GM19351 (cell line): ENCODE measurements around the gene PLEKHH2.

Source experiments
- ATAC-seq: cut with Tn5 transposase; IDR thresholded peaks from one replicate; pipeline ENCODE4 v1.9.1; 2021; ENCODE audit warnings: mild to moderate bottlenecking, moderate library complexity; ENCODE audit not compliant: unreplicated experiment

PLEKHH2 gene

GRCh38 chr2:43806719-43807031 lies 169.6 kb downstream of the PLEKHH2 start:
- ATAC-seq = no peak

DNA sequence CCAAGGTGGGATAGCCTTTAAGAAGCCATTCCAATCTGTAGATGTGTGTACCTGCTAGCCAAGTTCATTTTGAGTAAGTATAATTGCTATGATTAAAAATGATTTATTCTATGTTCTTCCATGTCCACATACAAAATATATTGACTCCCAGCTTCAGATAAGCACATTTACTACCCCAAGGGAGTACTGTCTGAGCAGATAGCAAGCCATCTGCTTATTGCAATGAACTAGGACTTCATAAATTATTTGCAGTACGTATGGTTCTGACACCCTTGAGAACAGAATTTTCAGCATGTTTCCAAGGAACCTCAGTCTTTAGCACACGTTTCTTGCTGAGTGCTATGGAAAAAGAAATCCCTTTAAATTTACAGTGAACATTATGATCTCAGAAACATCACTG lies 173.4 kb downstream of the PLEKHH2 start:
- no peak for ATAC-seq

GRCh38 chr2:43810888-43811287 lies 173.8 kb downstream of the PLEKHH2 start:
- ATAC-seq = no peak

GRCh38 chr2:43812006-43812405 lies 174.9 kb downstream of the PLEKHH2 start:
- no peak for ATAC-seq

DNA sequence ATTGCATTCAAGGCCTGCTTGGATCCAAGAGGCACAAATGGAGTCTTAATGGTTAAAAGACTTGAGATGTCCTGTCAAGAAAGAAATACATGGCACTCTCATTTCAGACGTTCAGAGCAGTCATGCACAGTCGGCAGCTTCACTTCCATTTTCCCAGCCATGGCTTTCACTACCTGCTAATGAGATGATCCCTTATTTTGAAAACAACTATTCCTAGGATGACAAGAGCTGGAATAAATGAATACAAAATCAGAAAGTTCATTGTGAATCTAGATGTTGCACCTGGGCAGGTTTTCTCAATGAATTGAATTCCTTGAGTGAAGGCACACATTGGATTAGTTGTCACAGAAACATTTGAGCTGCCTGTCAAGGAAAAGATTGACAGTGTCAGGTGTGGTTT lies 175.9 kb downstream of the PLEKHH2 start:
- no peak for ATAC-seq

GRCh38 chr2:43814711-43815110 lies 177.7 kb downstream of the PLEKHH2 start:
- ATAC-seq = no peak
